Activated CD4-positive, alpha-beta memory T cell treated with anti-CD3 and anti-CD28 coated beads, Interleukin-2, amount 10 ng/mL, durations not matched to agents 7 days and 5 days (primary cell): ENCODE results near the gene FCAMR. TPM values are rescaled to one million over a fixed set of nuclear protein-coding genes. Genes with fewer than 3 reads are reported as not detected.

Experiments
- CTCF ChIA-PET: fragments of 350-600 bp; sonication (Branson Sonifier 250); formaldehyde crosslinking; loops from one replicate; lab custom pipeline; 2021; ENCODE audit warnings: antibody characterized with exemption, inconsistent platforms; lab: Charles Lee
- POLR2A ChIA-PET: fragments of 350-600 bp; sonication (Branson Sonifier 250); formaldehyde crosslinking; loops from one replicate; lab custom pipeline; 2021; ENCODE audit warnings: antibody characterized with exemption; lab: Charles Lee
- DNase-seq: peaks from one replicate; pipeline ENCODE4 v3.0.0-alpha.2; 2020
- H3K27ac Mint-ChIP-seq: one replicate; pipeline ENCODE4 v1.8.0; 2021; ENCODE audit warnings: mild to moderate bottlenecking, mixed read lengths
- H3K27me3 Mint-ChIP-seq: one replicate; pipeline ENCODE4 v1.8.0; 2021; ENCODE audit warnings: mixed read lengths
- H3K36me3 Mint-ChIP-seq: one replicate; pipeline ENCODE4 v1.8.0; 2021; ENCODE audit warnings: low read depth, mixed read lengths
- H3K4me1 Mint-ChIP-seq: one replicate; pipeline ENCODE4 v1.8.0; 2021; ENCODE audit warnings: mixed read lengths
- H3K4me3 Mint-ChIP-seq: one replicate; pipeline ENCODE4 v1.8.0; 2021; ENCODE audit warnings: mild to moderate bottlenecking, mixed read lengths
- H3K9me3 Mint-ChIP-seq: one replicate; pipeline ENCODE4 v1.8.0; 2021; ENCODE audit warnings: mixed read lengths
- total RNA-seq, 2 experiments: library from RNA; stranded (reverse); gene quantifications; one replicate each; pipeline ENCODE4 v1.2.3, GENCODE V29; 2021

FCAMR gene
- total RNA-seq, 2 experiments from 2014 or later: not detected

DNA sequence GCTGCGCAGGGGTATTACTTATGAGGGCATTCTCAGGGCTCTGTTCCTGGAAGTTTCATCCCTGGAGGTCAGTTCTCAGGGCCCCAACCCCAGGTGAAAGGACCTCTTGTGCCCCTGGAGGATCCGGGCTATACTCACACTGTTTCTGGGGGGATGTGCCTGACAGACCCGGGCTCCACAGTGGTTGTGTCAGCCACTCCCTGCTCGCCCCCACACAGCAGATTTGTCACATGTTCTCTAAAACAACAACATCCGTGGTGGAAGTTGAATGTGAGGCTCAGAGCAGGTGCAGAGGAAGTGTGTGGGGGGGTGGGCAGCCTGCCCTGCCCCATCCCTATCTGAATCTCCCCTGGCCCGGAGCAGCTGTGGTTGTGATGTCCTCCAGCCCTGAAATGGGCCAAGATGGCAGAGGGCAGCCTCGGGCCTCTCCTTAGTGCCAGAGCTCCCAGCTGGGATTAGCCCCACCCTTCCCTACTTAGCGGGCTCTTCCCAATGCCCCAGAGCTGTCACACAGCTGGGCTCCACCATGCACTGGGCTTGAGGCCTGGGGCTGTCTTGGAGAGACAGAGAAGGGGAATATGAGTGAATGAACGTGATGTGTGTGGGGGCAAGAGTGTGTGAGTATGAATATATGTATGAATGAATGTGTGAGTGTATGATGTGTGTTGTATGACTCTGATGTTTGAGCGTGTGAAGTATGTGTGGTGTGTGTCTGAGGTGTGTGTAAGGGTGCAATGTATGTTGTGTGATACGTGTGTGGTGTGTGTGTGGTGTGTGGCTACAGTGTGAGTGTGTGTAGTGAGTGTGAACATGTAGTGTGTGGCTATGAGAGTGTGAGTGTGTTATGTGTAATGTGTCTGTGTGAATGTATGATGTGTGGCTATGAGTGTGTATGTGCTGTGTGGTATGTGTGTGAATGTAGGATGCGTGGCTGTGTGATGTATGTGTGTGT is 47.0 kb downstream of the FCAMR start:
- POLR2A ChIA-PET: interaction anchor here (1.2 to 3.0 kb wide), 5 partner anchors 10 to 363 kb away, joined by 3 to 33 read pairs (median 12); no protein-coding TSS in a partner anchor
- no peaks in the 10 kb centered on the region for H3K27me3 Mint-ChIP-seq

DNA sequence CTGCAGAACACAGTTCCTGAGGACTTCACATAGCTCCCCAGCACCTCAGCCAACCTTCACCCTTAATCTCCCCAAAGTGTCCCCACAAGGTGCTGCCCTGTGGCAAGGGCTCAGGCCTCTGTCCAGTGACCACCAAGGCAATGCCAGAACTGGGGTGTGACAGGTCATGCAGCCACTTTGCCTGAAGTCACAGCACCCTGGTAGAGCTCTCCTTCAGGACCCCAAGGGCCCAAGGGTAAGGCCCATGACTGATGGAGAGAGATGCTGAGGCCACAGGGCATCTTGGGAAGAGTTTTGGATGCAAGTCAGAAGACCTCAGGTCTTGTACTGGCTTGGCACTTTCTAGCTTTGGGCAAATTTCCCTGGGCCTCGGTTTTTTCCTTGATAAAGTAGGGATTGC is 47.7 kb downstream of the FCAMR start:
- H3K9me3 Mint-ChIP-seq: no peaks in the 10 kb centered on the region
- ChIA-PET POLR2A (interaction anchor here (0.7 to 3.0 kb wide), 19 partner anchors 9 to 453 kb away, joined by 3 to 33 read pairs (median 4); partner anchors contain the start of gene IKBKE), CTCF (interaction anchor here (0.9 to 3.4 kb wide), 10 partner anchors 10 to 287 kb away, joined by 3 to 51 read pairs (median 8); partner anchors contain the start of gene DYRK3)
- no peak for DNase-seq
- no peaks in the 10 kb centered on the region for H3K27me3 Mint-ChIP-seq
- H3K27ac Mint-ChIP-seq: no peak overlapping the region
- H3K36me3 Mint-ChIP-seq: peaks cover 23% of the 10 kb centered on the region
- H3K4me3 Mint-ChIP-seq: no peak overlapping the region
- H3K4me1 Mint-ChIP-seq: peaks cover 37% of the 10 kb centered on the region

More for the DNA sequence above, 47.0 kb downstream of the FCAMR start:
- peaks cover 17% of the 10 kb centered on the region for H3K36me3 Mint-ChIP-seq
- H3K4me1 Mint-ChIP-seq: peaks cover 30% of the 10 kb centered on the region
- H3K4me3 Mint-ChIP-seq: no peak overlapping the region
- H3K27ac Mint-ChIP-seq: no peak overlapping the region
- H3K9me3 Mint-ChIP-seq: no peaks in the 10 kb centered on the region
- CTCF ChIA-PET: interaction anchor here (0.6 to 3.4 kb wide), 7 partner anchors 9 to 126 kb away, joined by 3 to 51 read pairs (median 4); no protein-coding TSS in a partner anchor
- peak; percentile 72 for DNase-seq

DNA sequence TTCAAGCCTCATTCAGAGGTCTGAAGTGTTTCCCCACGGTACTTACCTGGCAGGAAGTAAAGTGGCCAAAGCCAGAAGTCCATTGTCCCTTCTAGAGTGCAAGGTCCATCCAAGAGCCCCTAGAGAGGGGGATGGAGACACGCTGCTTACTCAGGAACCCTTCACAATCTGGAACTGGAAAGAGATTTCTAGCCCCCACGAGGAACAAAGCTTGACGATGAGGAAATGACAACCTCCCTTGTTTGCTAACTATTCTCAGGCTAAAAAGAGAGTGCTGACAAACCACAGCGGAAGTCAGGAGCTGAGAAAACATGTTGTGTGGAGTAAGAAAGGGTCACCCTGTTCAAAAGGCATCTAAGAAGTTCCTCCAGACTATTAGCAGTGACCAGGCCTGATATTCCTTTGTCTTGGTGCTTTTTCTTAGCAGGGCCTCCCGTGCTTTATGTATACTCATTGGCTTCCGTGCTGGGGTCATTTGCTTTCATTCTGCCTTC is 48.4 kb downstream of the FCAMR start, which contains the start of gene FCMR:
Gene FCMR (minus strand): TSS at position 170 of the 494 bp plus-strand sequence. CDS start 87 bp downstream, at position 83.
- H3K4me3 Mint-ChIP-seq: no peak within 1 kb of the TSS
- H3K4me1 Mint-ChIP-seq: peaks cover 44% of the 10 kb centered on the region
- no peak within 1 kb of the TSS for H3K27ac Mint-ChIP-seq
- POLR2A ChIA-PET: interaction anchor here (0.6 to 3.0 kb wide), 25 partner anchors 9 to 452 kb away, joined by 3 to 33 read pairs (median 4); partner anchors contain the start of genes CD55, DYRK3, IKBKE and PFKFB2
- peaks cover 29% of the 10 kb centered on the region for H3K36me3 Mint-ChIP-seq
- CTCF ChIA-PET: interaction anchor here (1.2 to 3.4 kb wide), 10 partner anchors 10 to 286 kb away, joined by 3 to 51 read pairs (median 8); partner anchors contain the start of gene DYRK3
- H3K27me3 Mint-ChIP-seq: no peaks in the 10 kb centered on the region
- peak; percentile 62 for DNase-seq
- H3K9me3 Mint-ChIP-seq: no peaks in the 10 kb centered on the region

DNA sequence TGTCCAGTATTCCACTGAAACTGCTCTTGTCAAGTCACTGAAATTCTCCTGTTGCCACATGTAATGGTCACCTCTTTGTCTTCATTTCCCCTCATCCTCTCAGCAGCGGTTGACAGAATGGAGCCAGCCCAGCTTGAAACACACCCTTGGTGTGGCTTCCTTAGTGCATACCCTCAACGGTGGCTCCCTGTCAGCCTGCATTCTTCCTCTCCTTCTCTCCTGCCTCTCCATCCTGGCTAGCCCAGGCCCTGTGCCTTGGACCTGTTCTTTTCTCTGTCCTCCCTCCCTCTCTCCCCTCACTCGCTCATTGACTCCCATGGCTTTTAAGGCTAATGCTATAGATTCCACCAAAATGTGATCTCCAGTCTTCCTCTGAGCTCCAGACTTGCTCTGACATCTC is 52.2 kb downstream of the FCAMR start:
- Mint-ChIP-seq H3K9me3 (no peaks in the 10 kb centered on the region), H3K4me1 (peaks cover 60% of the 10 kb centered on the region), H3K36me3 (peaks cover 64% of the 10 kb centered on the region), H3K4me3 (peak overlapping the region; percentile 40), H3K27me3 (no peaks in the 10 kb centered on the region), H3K27ac (no peak overlapping the region)
- DNase-seq: no peak
- CTCF ChIA-PET: interaction anchor here (0.6 to 4.5 kb wide), 11 partner anchors 10 to 196 kb away, joined by 3 to 23 read pairs (median 5); no protein-coding TSS in a partner anchor
- POLR2A ChIA-PET: interaction anchor here (0.6 to 2.1 kb wide), 5 partner anchors 9 to 204 kb away, joined by 3 to 13 read pairs (median 3); no protein-coding TSS in a partner anchor

DNA sequence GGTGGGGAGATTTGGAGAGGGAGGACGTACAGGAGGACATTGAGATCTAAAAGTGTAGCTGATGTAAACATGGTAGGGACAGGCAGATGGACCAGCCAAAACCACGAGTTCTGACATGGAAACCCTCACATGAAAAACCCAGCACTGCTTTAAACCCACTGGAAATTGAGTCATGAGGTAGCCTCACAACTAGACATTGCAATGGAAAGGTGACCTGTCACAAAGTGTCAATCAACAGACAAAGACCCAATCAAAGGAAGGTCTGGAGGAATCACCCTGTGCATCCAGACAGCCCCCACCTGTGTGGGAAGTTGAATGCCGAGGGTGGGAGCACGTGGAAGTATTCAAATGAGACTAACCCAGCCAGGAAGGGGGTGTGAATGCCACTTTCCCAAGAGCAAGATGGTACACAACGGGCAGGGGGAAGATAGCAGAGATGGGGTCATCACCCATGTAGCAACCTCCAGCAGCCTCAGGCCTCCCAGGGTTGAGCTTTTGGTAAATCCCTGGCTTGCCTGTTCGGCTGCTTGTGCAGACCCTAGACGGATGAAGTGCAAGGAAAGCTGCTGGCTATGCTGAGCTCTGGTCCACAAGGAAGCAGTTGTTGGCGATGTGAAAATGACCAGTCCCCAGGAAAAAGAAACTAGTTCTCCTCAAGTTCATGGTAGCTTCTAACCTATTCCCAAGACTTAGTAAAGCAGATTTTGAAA is 54.1 kb downstream of the FCAMR start:
- Mint-ChIP-seq H3K4me1 (peaks cover 72% of the 10 kb centered on the region), H3K9me3 (no peaks in the 10 kb centered on the region), H3K36me3 (peaks cover 82% of the 10 kb centered on the region), H3K27ac (peak overlapping the region; percentile 8), H3K4me3 (no peak overlapping the region), H3K27me3 (no peaks in the 10 kb centered on the region)
- POLR2A ChIA-PET: interaction anchor here (1.0 kb wide), 1 partner anchor 231 kb away, joined by 3 read pairs; no protein-coding TSS in a partner anchor
- CTCF ChIA-PET: interaction anchor here (0.8 to 4.5 kb wide), 9 partner anchors 9 to 304 kb away, joined by 3 to 23 read pairs (median 8); partner anchors contain the start of gene EIF2D
- no peak for DNase-seq

GRCh38 chr1:206915030-206915735 is 55.1 kb downstream of the FCAMR start:
- Mint-ChIP-seq H3K4me3 (no peak overlapping the region), H3K4me1 (peaks cover 70% of the 10 kb centered on the region), H3K27me3 (no peaks in the 10 kb centered on the region), H3K27ac (no peak overlapping the region), H3K36me3 (peaks cover 80% of the 10 kb centered on the region), H3K9me3 (no peaks in the 10 kb centered on the region)
- ChIA-PET CTCF (interaction anchor here (0.8 to 2.7 kb wide), 3 partner anchors 10 to 180 kb away, joined by 3 to 8 read pairs (median 3); no protein-coding TSS in a partner anchor), POLR2A (no interaction called here)
- no peak for DNase-seq

DNA sequence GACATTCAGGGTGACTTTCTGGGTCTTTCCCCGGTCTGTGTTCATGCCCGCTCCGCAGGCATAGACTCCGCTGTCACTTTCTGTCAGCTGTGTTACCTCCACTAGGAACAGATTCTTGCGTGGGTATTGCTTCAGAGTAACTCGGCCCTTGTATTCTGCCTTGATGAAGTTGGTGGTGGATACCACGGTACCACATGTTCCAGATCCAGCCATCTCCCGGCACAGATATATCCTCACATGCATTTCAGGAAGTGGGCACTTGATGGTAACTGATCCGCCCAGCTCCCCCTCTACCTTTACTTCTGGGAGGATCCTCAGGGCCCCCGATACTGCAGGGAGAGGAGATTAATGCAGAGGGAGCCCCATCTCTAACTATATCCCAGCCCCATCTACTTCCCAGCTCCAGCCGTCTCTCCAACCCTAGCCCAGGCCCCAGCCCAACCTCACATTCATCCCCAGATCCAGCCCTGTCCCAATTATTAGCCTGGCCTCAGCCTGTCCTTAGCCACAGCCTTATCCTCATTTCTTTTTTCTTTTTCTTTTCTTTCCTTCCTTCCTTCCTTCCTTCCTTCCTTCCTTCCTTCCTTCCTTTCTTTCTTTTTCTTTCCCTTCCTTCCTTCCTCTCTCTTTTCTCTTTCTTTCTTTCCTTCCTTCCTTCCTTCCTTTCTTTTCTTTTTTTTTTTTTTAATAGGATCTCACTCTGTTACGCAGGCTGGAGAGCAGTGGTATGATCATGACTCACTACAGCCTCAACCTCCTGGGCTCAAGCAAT is 56.3 kb downstream of the FCAMR start:
- peaks cover 76% of the 10 kb centered on the region for H3K36me3 Mint-ChIP-seq
- no peaks in the 10 kb centered on the region for H3K9me3 Mint-ChIP-seq
- H3K27me3 Mint-ChIP-seq: no peaks in the 10 kb centered on the region
- peaks cover 67% of the 10 kb centered on the region for H3K4me1 Mint-ChIP-seq
- ChIA-PET POLR2A (interaction anchor here (3.4 kb wide), 1 partner anchor 8 kb away, joined by 33 read pairs; the partner anchor contains the start of gene FCMR), CTCF (interaction anchor here (1.1 to 4.0 kb wide), 7 partner anchors 35 to 188 kb away, joined by 3 to 158 read pairs (median 20); no protein-coding TSS in a partner anchor)
- no peak for DNase-seq
- no peak overlapping the region for H3K27ac Mint-ChIP-seq
- no peak overlapping the region for H3K4me3 Mint-ChIP-seq

GRCh38 chr1:206912445-206913095 is 57.7 kb downstream of the FCAMR start:
- ChIA-PET CTCF (interaction anchor here (0.6 to 4.0 kb wide), 68 partner anchors 9 to 433 kb away, joined by 3 to 158 read pairs (median 5); partner anchors contain the start of genes C1orf116, DYRK3, EIF2D and FCAMR), POLR2A (interaction anchor here (0.7 to 3.4 kb wide), 12 partner anchors 9 to 442 kb away, joined by 3 to 33 read pairs (median 4); partner anchors contain the start of genes FCMR and IKBKE)
- Mint-ChIP-seq H3K36me3 (peaks cover 78% of the 10 kb centered on the region), H3K4me3 (no peak overlapping the region), H3K4me1 (peaks cover 61% of the 10 kb centered on the region), H3K9me3 (no peaks in the 10 kb centered on the region), H3K27ac (no peak overlapping the region), H3K27me3 (no peaks in the 10 kb centered on the region)
- DNase-seq: peak; percentile 69

DNA sequence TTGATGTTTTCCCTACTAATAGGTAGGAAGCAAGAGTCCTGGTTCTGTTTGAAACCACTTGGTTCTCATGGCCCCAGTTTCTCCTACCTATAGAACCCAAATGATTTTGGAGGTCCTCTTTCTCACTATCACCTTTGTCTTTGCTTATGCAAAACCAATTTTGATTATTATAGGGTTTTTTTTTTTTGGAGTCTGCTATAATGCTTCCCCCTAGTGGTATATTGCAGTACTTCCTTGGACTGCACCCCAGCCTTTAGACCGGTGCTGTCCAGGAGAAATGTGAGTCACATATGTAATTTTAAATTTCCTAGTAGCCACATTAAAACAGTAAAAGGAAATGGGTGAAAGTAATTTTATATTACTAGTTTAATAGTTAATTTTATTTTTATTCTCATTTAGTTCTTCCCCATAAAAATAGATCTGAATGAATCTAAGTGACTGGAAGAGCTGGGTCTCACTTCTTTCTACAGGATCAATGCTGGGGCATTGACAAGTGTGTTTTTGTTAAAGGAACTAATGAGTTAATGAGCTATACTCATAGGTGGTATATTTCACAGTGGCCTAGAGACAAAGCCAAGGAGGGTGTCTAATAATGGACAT is 59.1 kb downstream of the FCAMR start:
- Mint-ChIP-seq H3K36me3 (peaks cover 70% of the 10 kb centered on the region), H3K9me3 (no peaks in the 10 kb centered on the region), H3K27ac (no peak overlapping the region), H3K27me3 (no peaks in the 10 kb centered on the region), H3K4me1 (peaks cover 56% of the 10 kb centered on the region), H3K4me3 (no peak overlapping the region)
- ChIA-PET CTCF (interaction anchor here (0.6 to 4.0 kb wide), 36 partner anchors 9 to 305 kb away, joined by 3 to 158 read pairs (median 10); partner anchors contain the start of genes DYRK3, FCAMR, FCMR and IL20), POLR2A (interaction anchor here (0.7 to 3.4 kb wide), 3 partner anchors 11 to 142 kb away, joined by 3 to 33 read pairs (median 6); partner anchors contain the start of genes FCMR and PFKFB2)
- peak; percentile 36 for DNase-seq

- ChIA-PET CTCF (interaction anchor here (0.7 to 4.1 kb wide), 15 partner anchors 9 to 275 kb away, joined by 3 to 32 read pairs (median 4); partner anchors contain the start of gene DYRK3), POLR2A (interaction anchor here (1.1 to 2.1 kb wide), 11 partner anchors 9 to 440 kb away, joined by 3 to 13 read pairs (median 4); partner anchors contain the start of genes FCMR and IKBKE)
- Mint-ChIP-seq H3K4me1 (peaks cover 58% of the 10 kb centered on the region), H3K4me3 (no peak overlapping the region), H3K27me3 (no peaks in the 10 kb centered on the region), H3K9me3 (no peaks in the 10 kb centered on the region), H3K27ac (no peak overlapping the region), H3K36me3 (peaks cover 70% of the 10 kb centered on the region)
- DNase-seq: no peak
Observed at GRCh38 chr1:206909883-206910318, 60.4 kb downstream of the FCAMR start.
